ENCODE measurements around the gene NR6A1.

DNA sequence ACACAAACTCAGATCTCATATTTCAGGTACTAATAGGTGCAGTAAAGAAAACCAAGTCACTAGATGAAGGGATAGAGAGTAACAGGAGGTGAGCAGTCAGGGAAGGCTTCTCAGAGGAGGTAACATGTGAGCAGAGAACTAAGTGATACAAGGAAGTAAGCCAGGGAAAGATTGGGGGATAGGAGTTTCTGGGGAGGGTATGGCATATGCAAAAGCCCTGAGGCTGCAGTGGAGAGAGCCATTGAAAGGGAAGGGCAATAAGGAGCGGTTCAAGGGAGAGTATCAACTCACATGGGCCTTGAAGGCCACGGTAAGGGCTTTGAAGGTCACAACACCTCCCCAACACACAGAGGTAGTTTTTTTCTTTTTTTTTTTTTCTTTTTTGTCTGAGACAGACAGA, 12.7 kb upstream of the NR6A1 start:
- TF ChIP-seq, protein P1, sequence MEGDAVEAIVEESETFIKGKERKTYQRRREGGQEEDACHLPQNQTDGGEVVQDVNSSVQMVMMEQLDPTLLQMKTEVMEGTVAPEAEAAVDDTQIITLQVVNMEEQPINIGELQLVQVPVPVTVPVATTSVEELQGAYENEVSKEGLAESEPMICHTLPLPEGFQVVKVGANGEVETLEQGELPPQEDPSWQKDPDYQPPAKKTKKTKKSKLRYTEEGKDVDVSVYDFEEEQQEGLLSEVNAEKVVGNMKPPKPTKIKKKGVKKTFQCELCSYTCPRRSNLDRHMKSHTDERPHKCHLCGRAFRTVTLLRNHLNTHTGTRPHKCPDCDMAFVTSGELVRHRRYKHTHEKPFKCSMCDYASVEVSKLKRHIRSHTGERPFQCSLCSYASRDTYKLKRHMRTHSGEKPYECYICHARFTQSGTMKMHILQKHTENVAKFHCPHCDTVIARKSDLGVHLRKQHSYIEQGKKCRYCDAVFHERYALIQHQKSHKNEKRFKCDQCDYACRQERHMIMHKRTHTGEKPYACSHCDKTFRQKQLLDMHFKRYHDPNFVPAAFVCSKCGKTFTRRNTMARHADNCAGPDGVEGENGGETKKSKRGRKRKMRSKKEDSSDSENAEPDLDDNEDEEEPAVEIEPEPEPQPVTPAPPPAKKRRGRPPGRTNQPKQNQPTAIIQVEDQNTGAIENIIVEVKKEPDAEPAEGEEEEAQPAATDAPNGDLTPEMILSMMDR (IDR thresholded peaks at IDR 0.05), result no peak
- TF ChIP-seq, protein P2, sequence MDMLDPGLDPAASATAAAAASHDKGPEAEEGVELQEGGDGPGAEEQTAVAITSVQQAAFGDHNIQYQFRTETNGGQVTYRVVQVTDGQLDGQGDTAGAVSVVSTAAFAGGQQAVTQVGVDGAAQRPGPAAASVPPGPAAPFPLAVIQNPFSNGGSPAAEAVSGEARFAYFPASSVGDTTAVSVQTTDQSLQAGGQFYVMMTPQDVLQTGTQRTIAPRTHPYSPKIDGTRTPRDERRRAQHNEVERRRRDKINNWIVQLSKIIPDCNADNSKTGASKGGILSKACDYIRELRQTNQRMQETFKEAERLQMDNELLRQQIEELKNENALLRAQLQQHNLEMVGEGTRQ (CRISPR knock-in tag; IDR thresholded peaks at IDR 0.05), result no peak
- no peak for TF ChIP-seq RELA (CRISPR knock-in tag; IDR thresholded peaks at IDR 0.05; ENCODE audit: borderline replicate concordance)
- no peak for TF ChIP-seq CREB1 (CRISPR knock-in tag; IDR thresholded peaks at IDR 0.05)
- no peak for TF ChIP-seq ZBTB21 (CRISPR knock-in tag; IDR thresholded peaks at IDR 0.05; ENCODE audit: borderline replicate concordance)
- TF ChIP-seq, protein P3, sequence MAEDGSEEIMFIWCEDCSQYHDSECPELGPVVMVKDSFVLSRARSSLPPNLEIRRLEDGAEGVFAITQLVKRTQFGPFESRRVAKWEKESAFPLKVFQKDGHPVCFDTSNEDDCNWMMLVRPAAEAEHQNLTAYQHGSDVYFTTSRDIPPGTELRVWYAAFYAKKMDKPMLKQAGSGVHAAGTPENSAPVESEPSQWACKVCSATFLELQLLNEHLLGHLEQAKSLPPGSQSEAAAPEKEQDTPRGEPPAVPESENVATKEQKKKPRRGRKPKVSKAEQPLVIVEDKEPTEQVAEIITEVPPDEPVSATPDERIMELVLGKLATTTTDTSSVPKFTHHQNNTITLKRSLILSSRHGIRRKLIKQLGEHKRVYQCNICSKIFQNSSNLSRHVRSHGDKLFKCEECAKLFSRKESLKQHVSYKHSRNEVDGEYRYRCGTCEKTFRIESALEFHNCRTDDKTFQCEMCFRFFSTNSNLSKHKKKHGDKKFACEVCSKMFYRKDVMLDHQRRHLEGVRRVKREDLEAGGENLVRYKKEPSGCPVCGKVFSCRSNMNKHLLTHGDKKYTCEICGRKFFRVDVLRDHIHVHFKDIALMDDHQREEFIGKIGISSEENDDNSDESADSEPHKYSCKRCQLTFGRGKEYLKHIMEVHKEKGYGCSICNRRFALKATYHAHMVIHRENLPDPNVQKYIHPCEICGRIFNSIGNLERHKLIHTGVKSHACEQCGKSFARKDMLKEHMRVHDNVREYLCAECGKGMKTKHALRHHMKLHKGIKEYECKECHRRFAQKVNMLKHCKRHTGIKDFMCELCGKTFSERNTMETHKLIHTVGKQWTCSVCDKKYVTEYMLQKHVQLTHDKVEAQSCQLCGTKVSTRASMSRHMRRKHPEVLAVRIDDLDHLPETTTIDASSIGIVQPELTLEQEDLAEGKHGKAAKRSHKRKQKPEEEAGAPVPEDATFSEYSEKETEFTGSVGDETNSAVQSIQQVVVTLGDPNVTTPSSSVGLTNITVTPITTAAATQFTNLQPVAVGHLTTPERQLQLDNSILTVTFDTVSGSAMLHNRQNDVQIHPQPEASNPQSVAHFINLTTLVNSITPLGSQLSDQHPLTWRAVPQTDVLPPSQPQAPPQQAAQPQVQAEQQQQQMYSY (CRISPR knock-in tag; IDR thresholded peaks at IDR 0.05), result no peak
- TF ChIP-seq, protein P4, sequence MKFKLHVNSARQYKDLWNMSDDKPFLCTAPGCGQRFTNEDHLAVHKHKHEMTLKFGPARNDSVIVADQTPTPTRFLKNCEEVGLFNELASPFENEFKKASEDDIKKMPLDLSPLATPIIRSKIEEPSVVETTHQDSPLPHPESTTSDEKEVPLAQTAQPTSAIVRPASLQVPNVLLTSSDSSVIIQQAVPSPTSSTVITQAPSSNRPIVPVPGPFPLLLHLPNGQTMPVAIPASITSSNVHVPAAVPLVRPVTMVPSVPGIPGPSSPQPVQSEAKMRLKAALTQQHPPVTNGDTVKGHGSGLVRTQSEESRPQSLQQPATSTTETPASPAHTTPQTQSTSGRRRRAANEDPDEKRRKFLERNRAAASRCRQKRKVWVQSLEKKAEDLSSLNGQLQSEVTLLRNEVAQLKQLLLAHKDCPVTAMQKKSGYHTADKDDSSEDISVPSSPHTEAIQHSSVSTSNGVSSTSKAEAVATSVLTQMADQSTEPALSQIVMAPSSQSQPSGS (CRISPR knock-in tag; IDR thresholded peaks at IDR 0.05; ENCODE audit: borderline replicate concordance, low read depth), result no peak
- TF ChIP-seq, protein P5, sequence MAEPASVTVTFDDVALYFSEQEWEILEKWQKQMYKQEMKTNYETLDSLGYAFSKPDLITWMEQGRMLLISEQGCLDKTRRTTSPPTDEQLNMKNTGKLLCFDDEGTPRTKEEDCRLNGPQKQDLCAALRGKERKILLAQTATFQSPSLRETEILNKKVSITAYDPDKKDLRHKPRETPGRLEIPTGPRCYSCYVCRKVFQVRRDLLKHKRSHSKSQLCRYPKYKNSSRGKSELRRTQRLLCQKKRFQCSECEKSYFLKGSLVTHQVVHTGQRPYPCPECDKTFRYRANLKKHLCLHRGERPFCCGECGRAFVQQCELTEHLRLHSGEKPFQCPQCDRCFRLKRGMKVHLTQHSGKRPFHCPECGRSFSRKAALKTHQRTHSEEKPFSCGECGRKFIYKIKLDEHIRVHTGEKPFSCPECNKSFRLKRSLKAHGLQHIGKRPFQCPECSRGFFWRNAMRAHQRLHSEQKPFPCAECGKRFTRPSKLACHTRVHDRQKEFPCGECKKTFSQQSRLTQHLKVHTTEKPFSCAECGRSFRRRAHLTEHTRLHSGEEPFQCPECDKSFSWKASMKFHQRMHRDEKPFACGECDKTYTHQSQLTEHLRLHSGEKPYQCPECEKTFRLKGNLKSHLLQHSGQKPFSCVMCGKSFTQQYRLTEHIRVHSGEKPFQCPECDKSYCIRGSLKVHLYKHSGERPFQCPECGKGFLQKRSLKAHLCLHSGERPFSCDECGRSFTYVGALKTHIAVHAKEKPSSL (CRISPR knock-in tag; conservative IDR thresholded peaks at IDR 0.05), result no peak
- TF ChIP-seq, protein P6, sequence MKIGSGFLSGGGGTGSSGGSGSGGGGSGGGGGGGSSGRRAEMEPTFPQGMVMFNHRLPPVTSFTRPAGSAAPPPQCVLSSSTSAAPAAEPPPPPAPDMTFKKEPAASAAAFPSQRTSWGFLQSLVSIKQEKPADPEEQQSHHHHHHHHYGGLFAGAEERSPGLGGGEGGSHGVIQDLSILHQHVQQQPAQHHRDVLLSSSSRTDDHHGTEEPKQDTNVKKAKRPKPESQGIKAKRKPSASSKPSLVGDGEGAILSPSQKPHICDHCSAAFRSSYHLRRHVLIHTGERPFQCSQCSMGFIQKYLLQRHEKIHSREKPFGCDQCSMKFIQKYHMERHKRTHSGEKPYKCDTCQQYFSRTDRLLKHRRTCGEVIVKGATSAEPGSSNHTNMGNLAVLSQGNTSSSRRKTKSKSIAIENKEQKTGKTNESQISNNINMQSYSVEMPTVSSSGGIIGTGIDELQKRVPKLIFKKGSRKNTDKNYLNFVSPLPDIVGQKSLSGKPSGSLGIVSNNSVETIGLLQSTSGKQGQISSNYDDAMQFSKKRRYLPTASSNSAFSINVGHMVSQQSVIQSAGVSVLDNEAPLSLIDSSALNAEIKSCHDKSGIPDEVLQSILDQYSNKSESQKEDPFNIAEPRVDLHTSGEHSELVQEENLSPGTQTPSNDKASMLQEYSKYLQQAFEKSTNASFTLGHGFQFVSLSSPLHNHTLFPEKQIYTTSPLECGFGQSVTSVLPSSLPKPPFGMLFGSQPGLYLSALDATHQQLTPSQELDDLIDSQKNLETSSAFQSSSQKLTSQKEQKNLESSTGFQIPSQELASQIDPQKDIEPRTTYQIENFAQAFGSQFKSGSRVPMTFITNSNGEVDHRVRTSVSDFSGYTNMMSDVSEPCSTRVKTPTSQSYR (CRISPR knock-in tag; IDR thresholded peaks at IDR 0.05), result no peak
- no peak for TF ChIP-seq CREM (CRISPR knock-in tag; IDR thresholded peaks at IDR 0.05)
- TF ChIP-seq, protein P7, sequence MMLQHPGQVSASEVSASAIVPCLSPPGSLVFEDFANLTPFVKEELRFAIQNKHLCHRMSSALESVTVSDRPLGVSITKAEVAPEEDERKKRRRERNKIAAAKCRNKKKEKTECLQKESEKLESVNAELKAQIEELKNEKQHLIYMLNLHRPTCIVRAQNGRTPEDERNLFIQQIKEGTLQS (CRISPR knock-in tag; conservative IDR thresholded peaks at IDR 0.05), result no peak
- no peak for TF ChIP-seq IRF2 (CRISPR knock-in tag; IDR thresholded peaks at IDR 0.05; ENCODE audit: borderline replicate concordance, low read depth)
- TF ChIP-seq ZNF416 (CRISPR knock-in tag; IDR thresholded peaks at IDR 0.05), result no peak

All from WTC11 (cell line).